CD14-positive monocyte (primary cell): ENCODE measurements around the gene ANKRD39. TPM values are rescaled to one million over a fixed set of nuclear protein-coding genes. Genes with fewer than 3 reads are reported as not detected.

ENCODE experiments used
- DNase-seq, 3 donors: peaks; one replicate each; pipeline ENCODE4 v3.0.0-alpha.2; 2011 to 2022
- H2AFZ ChIP-seq: 2 replicates; pipeline ENCODE4 v1.6.0; 2012; ENCODE audit warnings: mild to moderate bottlenecking, low read depth, low read length, inconsistent platforms; ENCODE audit not compliant: insufficient read depth, poor library complexity, severe bottlenecking
- H3K27ac ChIP-seq, 2 donors: 1 replicate in 1 of 2; 2 replicates in 1 of 2; pipeline ENCODE4 v1.5.1; 2012 to 2013; ENCODE audit warnings: low read length in 2 of 2, control low read depth in 1 of 2, inconsistent platforms in 1 of 2, low read depth in 1 of 2, mild to moderate bottlenecking in 1 of 2
- H3K27me3 ChIP-seq, 2 donors: one replicate each; pipeline versions ENCODE4 v1.6.0 to v1.6.1; 2011 to 2013; ENCODE audit warnings: low read length in 2 of 2; ENCODE audit not compliant: control insufficient read depth in 2 of 2, insufficient read depth in 2 of 2
- H3K36me3 ChIP-seq, 2 donors: replicated peaks in 1 of 2; 1 replicate in 1 of 2; 2 replicates in 1 of 2; pipeline versions ENCODE4 v1.5.1 to v1.6.1; 2012 to 2013; ENCODE audit warnings: low read length in 2 of 2, control low read depth in 1 of 2, inconsistent platforms in 1 of 2, mild to moderate bottlenecking in 1 of 2; ENCODE audit not compliant: insufficient read depth in 2 of 2, control insufficient read depth in 1 of 2
- H3K4me1 ChIP-seq, 2 donors: 1 replicate in 1 of 2; 2 replicates in 1 of 2; pipeline versions ENCODE4 v1.5.1 to v1.6.1; 2012 to 2013; ENCODE audit warnings: low read length in 2 of 2, control low read depth in 1 of 2, inconsistent platforms in 1 of 2, mild to moderate bottlenecking in 1 of 2, moderate library complexity in 1 of 2; ENCODE audit not compliant: insufficient read depth in 2 of 2, control insufficient read depth in 1 of 2
- H3K4me2 ChIP-seq: replicated peaks from 2 replicates; pipeline ENCODE3; 2012; ENCODE audit warnings: low read length, moderate library complexity, mild to moderate bottlenecking; ENCODE audit not compliant: poor library complexity, severe bottlenecking; ENCODE audit errors: extremely low read depth
- H3K4me3 ChIP-seq, 3 experiments: fragments of 200-600 bp in 1 of 3; sonication (generic) in 1 of 3; replicated peaks in 1 of 3; 1 replicate in 2 of 3; 2 replicates in 1 of 3; pipeline ENCODE4 v1.5.1; 2011 to 2013; ENCODE audit warnings: low read length in 3 of 3, mild to moderate bottlenecking in 3 of 3, control low read depth in 2 of 3, low read depth in 2 of 3, inconsistent platforms in 1 of 3, moderate library complexity in 1 of 3
- H3K79me2 ChIP-seq: 2 replicates; pipeline ENCODE4 v1.6.0; 2012; ENCODE audit warnings: mild to moderate bottlenecking, control low read depth, inconsistent platforms, low read length, moderate library complexity; ENCODE audit not compliant: insufficient read depth
- H3K9ac ChIP-seq: 2 replicates; pipeline ENCODE4 v1.6.0; 2017; ENCODE audit warnings: low read length, mild to moderate bottlenecking; ENCODE audit not compliant: insufficient read depth, poor library complexity, severe bottlenecking
- H3K9me3 ChIP-seq, 2 donors: replicated peaks in 1 of 2; 1 replicate in 1 of 2; 2 replicates in 1 of 2; pipeline versions ENCODE4 v1.5.1 to v1.6.1; 2012 to 2013; ENCODE audit warnings: low read length in 2 of 2, control low read depth in 1 of 2; ENCODE audit not compliant: control insufficient read depth in 1 of 2, insufficient read depth in 1 of 2
- H4K20me1 ChIP-seq: 2 replicates; pipeline ENCODE4 v1.6.0; 2012; ENCODE audit warnings: mild to moderate bottlenecking, low read length, control low read depth, moderate library complexity; ENCODE audit not compliant: insufficient read depth
- H3K27ac Mint-ChIP-seq, 7 donors: one replicate each; pipeline ENCODE4 v1.8.0; 2020; ENCODE audit warnings: mild to moderate bottlenecking in 7 of 7, mixed read lengths in 7 of 7, moderate library complexity in 6 of 7, inconsistent platforms in 2 of 7
- H3K27me3 Mint-ChIP-seq, 3 donors: one replicate each; pipeline ENCODE4 v1.8.0; 2021 to 2022; ENCODE audit warnings: low read depth in 3 of 3, mild to moderate bottlenecking in 3 of 3, mixed read lengths in 3 of 3, moderate library complexity in 3 of 3, inconsistent platforms in 1 of 3
- H3K36me3 Mint-ChIP-seq, 2 donors: one replicate each; pipeline ENCODE4 v1.8.0; 2020; ENCODE audit warnings: mixed read lengths in 2 of 2, inconsistent platforms in 1 of 2, mild to moderate bottlenecking in 1 of 2
- H3K4me1 Mint-ChIP-seq: one replicate; pipeline ENCODE4 v1.8.0; 2020; ENCODE audit warnings: mild to moderate bottlenecking, mixed read lengths
- H3K4me3 Mint-ChIP-seq, 2 donors: one replicate each; pipeline ENCODE4 v1.8.0; 2020; ENCODE audit warnings: mild to moderate bottlenecking in 2 of 2, mixed read lengths in 2 of 2, moderate library complexity in 1 of 2
- H3K9me3 Mint-ChIP-seq, 7 donors: one replicate each; pipeline ENCODE4 v1.8.0; 2020 to 2022; ENCODE audit warnings: mixed read lengths in 7 of 7, mild to moderate bottlenecking in 6 of 7, moderate library complexity in 6 of 7, inconsistent platforms in 2 of 7
- WGBS: methylation state at CpG from one replicate; pipeline ENCODE4 v1.1.5; 2013; ENCODE audit warnings: missing lambda C conversion rate; ENCODE audit not compliant: insufficient coverage; 5-methylcytosine and 5-hydroxymethylcytosine counted together
- intact Hi-C, 2 donors: fragments of 100-400 bp; cut with micrococcal nuclease; formaldehyde crosslinking; loops; one replicate each; pipeline versions ENCODE4 v1.15.0 to v1.15.1; 2023
- polyA plus RNA-seq, 3 donors: library from polyadenylated mRNA; depleted of rRNA in 1 of 3; unstranded in 2 of 3; stranded (reverse) in 1 of 3; fragments of 300-500 nt in 2 of 3; fragments of >200 nt in 1 of 3; fragmentation: Illumina TruSeq in 2 of 3; gene quantifications; 1 replicate in 2 of 3; 2 replicates in 1 of 3; pipeline ENCODE4 v1.2.3, GENCODE V29; 2012 to 2021
- TF ChIP-seq, protein P1 (sequence below): fragments of 200-600 bp; IDR thresholded peaks from one replicate; pipeline ENCODE4 v1.8.0; 2022; ENCODE audit warnings: antibody characterized with exemption, mild to moderate bottlenecking

Gene ANKRD39
- polyA plus RNA-seq, 3 donors, result 6.2 to 9.7 (median 9.0) TPM

DNA sequence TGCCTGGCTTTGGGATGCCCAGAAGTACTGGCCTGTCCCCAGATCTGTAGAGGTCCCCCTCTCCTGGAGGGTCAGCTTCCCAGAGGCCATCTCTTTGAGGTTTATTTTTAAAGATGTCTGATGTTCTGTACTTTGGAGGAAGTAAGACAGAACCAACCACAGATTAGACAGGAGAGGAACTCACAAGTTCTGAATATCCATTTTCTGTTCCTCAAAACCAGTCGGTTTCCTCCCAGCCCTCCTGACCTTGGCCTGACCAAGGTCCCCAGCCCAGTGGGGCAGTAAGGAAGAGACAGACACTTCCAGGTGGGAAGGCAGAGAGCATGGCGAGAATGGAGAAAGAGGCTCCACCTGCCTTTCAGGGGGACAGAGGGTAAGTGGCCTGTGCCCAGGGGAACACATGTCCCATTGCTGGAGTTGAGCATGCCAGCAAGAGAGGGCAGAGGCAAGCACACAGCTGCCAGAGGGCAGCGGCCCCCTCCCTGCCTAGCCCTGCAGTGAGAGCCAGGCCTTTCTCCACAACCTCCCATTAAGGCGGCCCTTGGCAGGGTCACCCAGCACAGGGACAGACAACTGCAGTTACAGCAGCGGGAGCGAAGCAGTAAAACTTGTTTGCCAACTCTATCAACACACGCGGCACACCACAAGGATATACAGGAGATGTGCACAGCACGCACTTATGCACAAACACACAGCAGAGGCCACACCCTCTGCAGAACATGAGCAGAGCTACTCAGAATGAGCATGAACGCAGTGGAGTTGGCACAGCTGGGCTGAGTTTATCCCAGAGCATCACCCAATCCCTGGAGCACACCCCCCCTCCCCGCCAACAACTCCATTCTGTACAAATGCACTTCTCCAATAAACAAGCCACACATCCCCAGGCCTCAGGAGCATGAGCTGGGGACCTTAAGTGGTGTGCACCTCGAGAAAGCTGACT lies 30.5 kb upstream of the ANKRD39 start:
- peak overlapping the region; percentile 39 for H3K9ac ChIP-seq
- Mint-ChIP-seq H3K9me3 (peaks cover 0 to 2% (median 0%) of the 10 kb centered on the region in 7 donors), H3K36me3 (peaks cover 3 to 9% of the 10 kb centered on the region in 2 donors), H3K4me3 (peak overlapping the region in 1 of 2 donors; percentile 87), H3K27ac (peak overlapping the region in 6 of 7 donors; percentile 76 to 85 (median 81)), H3K4me1 (peaks cover 33% of the 10 kb centered on the region), H3K27me3 (peaks cover 61 to 95% (median 75%) of the 10 kb centered on the region in 3 donors)
- WGBS, result 77% methylated on average over 11 of the region's 12 CpGs
- intact Hi-C loops, result no loop called here
- peak overlapping the region; percentile 41 to 65 for H3K27ac ChIP-seq
- no peak overlapping the region for H2AFZ ChIP-seq
- H3K9me3 ChIP-seq, result no peaks in the 10 kb centered on the region
- peak overlapping the region in 1 of 3 experiments; percentile 34 for H3K4me3 ChIP-seq
- TF ChIP-seq, protein P1, sequence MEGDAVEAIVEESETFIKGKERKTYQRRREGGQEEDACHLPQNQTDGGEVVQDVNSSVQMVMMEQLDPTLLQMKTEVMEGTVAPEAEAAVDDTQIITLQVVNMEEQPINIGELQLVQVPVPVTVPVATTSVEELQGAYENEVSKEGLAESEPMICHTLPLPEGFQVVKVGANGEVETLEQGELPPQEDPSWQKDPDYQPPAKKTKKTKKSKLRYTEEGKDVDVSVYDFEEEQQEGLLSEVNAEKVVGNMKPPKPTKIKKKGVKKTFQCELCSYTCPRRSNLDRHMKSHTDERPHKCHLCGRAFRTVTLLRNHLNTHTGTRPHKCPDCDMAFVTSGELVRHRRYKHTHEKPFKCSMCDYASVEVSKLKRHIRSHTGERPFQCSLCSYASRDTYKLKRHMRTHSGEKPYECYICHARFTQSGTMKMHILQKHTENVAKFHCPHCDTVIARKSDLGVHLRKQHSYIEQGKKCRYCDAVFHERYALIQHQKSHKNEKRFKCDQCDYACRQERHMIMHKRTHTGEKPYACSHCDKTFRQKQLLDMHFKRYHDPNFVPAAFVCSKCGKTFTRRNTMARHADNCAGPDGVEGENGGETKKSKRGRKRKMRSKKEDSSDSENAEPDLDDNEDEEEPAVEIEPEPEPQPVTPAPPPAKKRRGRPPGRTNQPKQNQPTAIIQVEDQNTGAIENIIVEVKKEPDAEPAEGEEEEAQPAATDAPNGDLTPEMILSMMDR, result no peak
- DNase-seq, result peak; percentile 73 to 88 (median 85)
- H3K4me2 ChIP-seq, result peak overlapping the region; percentile 45
- peaks cover 45 to 48% of the 10 kb centered on the region in 2 donors for H3K4me1 ChIP-seq
- H3K27me3 ChIP-seq, result peaks cover 0 to 75% of the 10 kb centered on the region in 2 donors
- peaks cover 5% of the 10 kb centered on the region for H4K20me1 ChIP-seq
- H3K36me3 ChIP-seq, result no peaks in the 10 kb centered on the region
- no peaks in the 10 kb centered on the region for H3K79me2 ChIP-seq

DNA sequence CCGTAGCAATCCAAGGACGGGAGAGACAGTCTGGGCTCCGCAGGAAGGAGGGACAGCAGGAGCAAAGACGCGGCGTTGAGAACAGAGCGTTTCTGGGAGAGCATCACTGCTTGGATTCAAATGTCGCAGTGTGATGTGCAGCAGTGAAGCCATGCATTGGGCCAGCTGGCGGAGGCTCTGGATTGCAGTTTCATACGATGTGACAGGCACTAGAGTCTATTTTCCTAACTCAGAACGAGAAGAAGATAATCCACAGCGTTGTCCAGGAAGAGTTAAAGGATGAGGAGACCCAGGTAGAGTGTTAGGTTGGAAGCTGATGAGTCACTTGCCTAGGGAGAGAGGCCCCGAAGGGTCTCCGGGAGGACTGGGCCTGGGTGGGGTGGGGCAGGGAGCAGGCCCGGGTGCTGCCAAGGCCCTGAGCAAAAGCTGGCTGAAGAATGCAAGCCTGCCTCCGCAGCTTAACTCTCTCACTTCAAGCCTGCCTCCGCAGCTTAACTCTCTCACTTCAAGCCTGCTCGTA lies 29.7 kb upstream of the ANKRD39 start:
- Histone ChIP-seq H4K20me1 (peaks cover 5% of the 10 kb centered on the region), H2AFZ (no peak overlapping the region), H3K4me3 (peak overlapping the region in 1 of 3 experiments; percentile 34), H3K36me3 (no peaks in the 10 kb centered on the region), H3K9ac (peak overlapping the region; percentile 39), H3K79me2 (no peaks in the 10 kb centered on the region), H3K4me2 (peak overlapping the region; percentile 45), H3K4me1 (peaks cover 45 to 48% of the 10 kb centered on the region in 2 donors), H3K9me3 (no peaks in the 10 kb centered on the region), H3K27ac (peak overlapping the region; percentile 41 to 65), H3K27me3 (peaks cover 0 to 75% of the 10 kb centered on the region in 2 donors)
- peak overlapping the region in 6 of 7 donors; percentile 43 to 85 (median 80) for H3K27ac Mint-ChIP-seq
- H3K4me3 Mint-ChIP-seq, result peak overlapping the region in 1 of 2 donors; percentile 87
- peaks cover 0 to 2% (median 0%) of the 10 kb centered on the region in 7 donors for H3K9me3 Mint-ChIP-seq
- WGBS, result 81% methylated on average over 14 of the region's 18 CpGs
- peaks cover 3 to 9% of the 10 kb centered on the region in 2 donors for H3K36me3 Mint-ChIP-seq
- TF ChIP-seq, protein P1, result no peak
- peaks cover 65 to 95% (median 73%) of the 10 kb centered on the region in 3 donors for H3K27me3 Mint-ChIP-seq
- DNase-seq, result no peak
- intact Hi-C loops, result no loop called here
- H3K4me1 Mint-ChIP-seq, result peaks cover 33% of the 10 kb centered on the region
